Stimulated activated CD8-positive, alpha-beta memory T cell treated with anti-CD3 and anti-CD28 coated beads, Interleukin-4, amount 100 ng/mL, for 24 hours (primary cell): ENCODE measurements around the gene PSMD5.

Source experiments
- DNase-seq: peaks from one replicate; pipeline ENCODE4 v3.0.0-alpha.2; 2020; ENCODE audit warnings: low read depth

PSMD5 gene

GRCh38 chr9:120842685-120843485 is at the start of gene PSMD5:
TSS of gene PSMD5 (minus strand) at chr9:120842922. CDS start at chr9:120842909, 13 bp downstream.
- peak; percentile 92 for DNase-seq

DNA sequence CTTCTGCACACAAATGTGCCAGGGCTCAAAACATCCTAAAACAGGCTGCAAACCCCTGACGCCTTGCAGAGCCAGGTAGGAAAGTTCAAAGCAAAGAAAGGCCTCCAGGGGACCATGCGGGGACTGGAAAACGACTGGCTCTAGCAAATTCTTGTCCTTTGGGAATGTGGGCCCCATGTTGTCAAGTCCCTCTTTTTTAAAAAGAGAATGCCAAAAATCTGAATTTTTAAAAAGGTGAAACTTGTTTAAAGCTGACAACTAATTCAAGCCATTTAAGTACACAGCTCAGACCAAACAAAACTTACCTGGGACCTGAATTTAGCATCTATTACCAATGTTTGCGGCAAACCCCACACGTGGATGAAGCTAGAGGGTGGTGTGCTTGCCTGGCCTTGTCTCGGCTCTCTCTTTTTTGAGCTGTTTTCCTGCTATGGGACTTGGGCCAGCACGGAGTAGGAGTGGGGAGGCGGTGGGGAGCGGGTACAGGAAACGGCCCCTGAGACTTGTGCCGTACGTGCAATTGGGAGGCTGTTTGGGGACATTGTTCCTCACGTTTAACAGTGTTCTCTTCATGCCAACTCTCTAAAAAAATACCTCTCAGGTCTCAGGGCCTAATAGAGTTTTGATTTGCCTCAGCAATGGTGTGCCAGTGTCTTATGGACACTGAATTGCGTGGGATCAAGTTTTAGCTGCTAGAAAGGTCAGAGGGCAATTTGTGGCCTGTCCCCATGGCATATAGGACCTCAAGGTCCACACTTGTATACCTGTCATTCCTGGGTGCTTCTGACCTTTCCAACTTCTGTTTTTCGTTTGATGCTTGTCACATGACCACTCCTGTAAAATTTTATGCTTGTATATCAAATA is 49.4 kb upstream of the PSMD5 start:
- no peak for DNase-seq

GRCh38 chr9:120891245-120891883 is 48.6 kb upstream of the PSMD5 start:
- DNase-seq = no peak

GRCh38 chr9:120890320-120891244 is 47.9 kb upstream of the PSMD5 start:
- no peak for DNase-seq

- DNase-seq = no peak
Observed at GRCh38 chr9:120889606-120890271, 47.0 kb upstream of the PSMD5 start.

- no peak for DNase-seq
Observed at GRCh38 chr9:120888626-120889025, 45.9 kb upstream of the PSMD5 start.

GRCh38 chr9:120886490-120886967 is 43.8 kb upstream of the PSMD5 start:
- no peak for DNase-seq

GRCh38 chr9:120885958-120886357 is 43.2 kb upstream of the PSMD5 start:
- DNase-seq = no peak

DNA sequence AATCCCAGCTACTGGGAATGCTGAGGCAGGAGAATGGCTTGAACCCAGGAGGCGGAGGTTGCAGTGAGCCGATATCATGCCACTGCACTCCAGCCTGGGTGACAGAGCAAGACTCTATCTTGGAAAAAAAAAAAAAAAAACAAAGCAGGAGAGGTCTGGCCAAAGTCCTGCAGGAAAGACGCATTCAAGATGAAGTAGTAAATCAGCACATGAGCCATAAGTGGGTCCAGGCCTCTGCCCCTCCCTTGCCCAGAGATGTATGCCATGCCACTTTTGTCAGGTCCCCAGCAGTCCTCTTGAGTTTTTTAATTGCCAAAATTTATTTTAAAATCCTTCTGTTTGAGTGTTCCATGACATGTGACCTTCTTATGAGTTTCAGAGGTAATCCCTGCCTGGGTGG is 42.7 kb upstream of the PSMD5 start:
- DNase-seq = no peak

DNA sequence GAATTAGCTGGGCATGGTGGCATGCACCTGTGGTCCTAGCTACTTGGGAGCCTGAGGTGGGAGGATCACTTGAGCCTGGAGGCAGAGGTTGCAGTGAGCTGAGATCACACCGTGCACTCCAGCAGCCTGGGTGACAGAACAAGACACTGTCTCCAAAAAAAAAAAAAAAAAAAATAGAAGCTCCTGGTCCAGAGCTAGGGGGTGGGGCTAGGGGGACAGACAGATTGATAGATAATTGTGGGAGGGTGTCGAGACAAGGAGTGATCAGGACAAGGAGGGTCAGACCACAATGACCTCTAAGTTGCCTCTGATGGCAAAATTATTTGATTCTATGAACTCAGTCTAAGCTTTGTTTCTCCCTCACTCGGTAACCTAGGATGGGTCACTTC is 40.9 kb upstream of the PSMD5 start:
- DNase-seq = no peak

DNA sequence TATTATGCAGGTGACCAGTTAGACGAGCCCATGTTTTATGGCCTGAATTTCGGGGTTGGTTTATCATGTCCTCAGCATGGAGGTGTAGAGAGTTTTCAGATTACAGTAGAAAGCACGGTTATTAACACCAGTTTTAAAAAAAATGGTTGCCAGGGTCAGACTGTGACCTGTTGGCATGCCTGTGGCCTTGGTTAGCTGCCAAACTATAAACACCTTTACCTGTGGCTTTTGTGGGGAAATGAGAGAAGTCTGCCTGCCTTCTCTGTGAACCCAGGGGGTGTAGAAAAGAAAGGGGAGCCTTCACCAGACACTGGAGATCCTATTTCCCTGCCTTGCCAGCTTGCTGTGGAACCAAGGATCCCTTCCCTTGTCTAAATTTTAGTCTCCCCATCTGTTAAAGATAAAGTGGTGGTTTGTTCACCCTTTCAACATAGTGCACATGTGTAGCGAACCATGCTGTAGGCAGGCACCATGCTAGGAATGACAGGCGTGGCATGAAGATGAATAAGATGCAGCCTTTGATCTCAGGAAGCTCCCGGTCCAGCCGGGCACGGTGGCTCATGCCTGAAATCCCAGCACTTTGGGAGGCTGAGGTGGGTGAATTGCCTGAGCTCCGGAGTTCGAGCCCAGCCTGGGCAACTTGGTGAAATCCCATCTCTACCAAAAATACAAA is 40.3 kb upstream of the PSMD5 start:
- DNase-seq = no peak

- DNase-seq = no peak
Observed at GRCh38 chr9:120879446-120879845, 36.7 kb upstream of the PSMD5 start.

GRCh38 chr9:120878188-120879130 is 35.7 kb upstream of the PSMD5 start:
- DNase-seq = no peak

GRCh38 chr9:120877276-120878034 is 34.7 kb upstream of the PSMD5 start:
- peak; percentile 52 for DNase-seq

- no peak for DNase-seq
Observed at GRCh38 chr9:120876842-120877240, 34.1 kb upstream of the PSMD5 start, which contains the start of gene PHF19. TSS of gene PHF19 (minus strand) at chr9:120877188. CDS start at chr9:120874741, 2,447 bp downstream.

DNA sequence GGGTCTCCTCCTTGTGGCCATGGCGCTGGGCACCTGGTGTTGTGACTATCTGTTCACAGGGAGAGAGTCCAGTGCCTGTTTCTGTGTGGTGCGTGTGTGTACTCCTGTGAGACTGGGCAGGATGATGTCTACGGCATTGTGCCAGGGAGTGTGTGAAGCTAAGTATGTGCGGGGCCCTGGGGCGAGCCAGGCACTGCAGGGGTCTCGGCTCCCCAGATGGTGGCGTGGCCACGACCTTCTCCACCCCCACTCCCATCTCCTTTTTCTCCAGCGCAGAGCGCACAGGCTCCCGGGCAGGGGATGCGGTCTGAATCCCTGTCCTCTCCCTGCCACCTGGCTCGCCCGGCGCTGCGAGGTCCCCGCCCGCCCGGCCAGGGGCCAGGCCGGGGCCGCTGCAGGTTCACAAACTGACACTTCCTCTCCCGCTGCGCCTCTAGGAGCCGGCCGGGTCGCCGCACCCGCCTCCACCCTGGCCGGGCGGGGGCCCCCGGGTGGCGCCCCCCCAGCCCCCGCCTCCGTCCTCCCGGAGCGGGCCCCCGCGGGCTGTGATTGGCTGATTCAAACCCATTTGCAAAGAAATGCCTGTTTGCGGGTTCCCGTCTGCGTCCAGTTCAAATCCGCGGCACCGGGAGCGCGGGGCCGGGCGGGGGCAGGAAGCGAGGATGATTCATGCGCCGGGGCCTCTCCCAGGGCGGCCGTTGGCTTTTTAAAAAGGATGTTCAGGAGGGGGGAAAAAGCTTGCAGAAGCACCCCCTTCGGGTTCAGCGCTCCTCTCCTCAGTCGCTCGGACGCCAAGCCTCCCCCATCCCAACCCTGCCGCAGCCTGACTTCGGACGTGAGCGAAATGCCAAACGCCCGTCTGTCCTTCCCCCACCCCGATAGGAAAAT is 33.5 kb upstream of the PSMD5 start:
- peak; percentile 76 for DNase-seq

DNA sequence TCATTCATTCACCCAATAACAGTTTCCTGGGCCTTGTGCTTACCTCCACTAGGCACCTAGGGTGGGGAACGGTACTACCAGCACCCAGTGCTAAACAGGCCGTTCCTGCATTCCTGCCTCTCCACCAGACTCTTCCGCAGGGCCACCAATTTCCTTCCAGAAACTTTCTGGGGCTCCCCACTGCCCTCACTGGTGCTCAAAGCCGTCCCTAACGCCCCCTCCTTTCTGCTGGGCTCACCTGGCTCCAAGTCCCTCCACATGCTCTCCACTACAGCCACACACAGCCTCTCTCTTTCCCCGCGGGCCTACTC is 32.9 kb upstream of the PSMD5 start:
- no peak for DNase-seq
